ENCODE data around the gene MCTP1. TPM values are rescaled to one million over a fixed set of nuclear protein-coding genes. Genes with fewer than 3 reads are reported as not detected.

MCTP1 gene
- total and polyA plus RNA-seq, 2 of the 13 experiments (the other 11 are each of a cell fraction or from before 2014, with no cell fraction given): 0.15 to 0.48 TPM

- BruUV-seq (replicated peaks): no TSS peak
- in situ Hi-C loops (cut with HindIII; ENCODE audit: extremely low pct_ligation_motif_present, low pct_unique_long_range_greater_than_20kb) (no loop called here), intact Hi-C loops (cut with micrococcal nuclease; ENCODE audit: unreplicated experiment) (no loop called here)
- POLR2A ChIA-PET: no interaction called here
- Histone ChIP-seq H3K27me3 (ENCODE audit: control insufficient read depth in 1 of 2, insufficient read depth in 2 of 2, low read length in 2 of 2) (no peaks in the 10 kb centered on the region), H3K4me2 (ENCODE audit: low read depth, low read length) (no peak overlapping the region), H3K4me1 (ENCODE audit: insufficient read depth, low read length) (no peaks in the 10 kb centered on the region), H3K79me2 (ENCODE audit: insufficient read depth, low read length) (no peaks in the 10 kb centered on the region), H3K4me3 (replicated peaks in 1 of 3; ENCODE audit: insufficient read depth in 1 of 3, low read depth in 2 of 3, low read length in 3 of 3) (no peak overlapping the region), H4K20me1 (ENCODE audit: insufficient read depth, low read length) (no peaks in the 10 kb centered on the region), H3K36me3 (replicated peaks in 1 of 2; ENCODE audit: control insufficient read depth in 1 of 2, insufficient read depth in 2 of 2, low read length in 2 of 2) (no peaks in the 10 kb centered on the region), H3K9me3 (ENCODE audit: low read length) (no peaks in the 10 kb centered on the region), H2AFZ (ENCODE audit: low read length) (no peak overlapping the region), H3K27ac (ENCODE audit: extremely low read length, insufficient read depth, low read length) (no peak overlapping the region), H3K9ac (ENCODE audit: insufficient read depth, low read depth, low read length) (no peak overlapping the region)
- FAIRE-seq (no peak), DNase-seq (ENCODE audit: low spot score) (no peak), ATAC-seq (no peak)
- TF ChIP-seq PLRG1 (conservative IDR thresholded peaks at IDR 0.05): no peak
- no peak for TF ChIP-seq ZNF350 (CRISPR knock-in tag; IDR thresholded peaks at IDR 0.05; ENCODE audit: borderline replicate concordance, low read depth)
- no peak for TF ChIP-seq DNMT1 (CRISPR knock-in tag; IDR thresholded peaks at IDR 0.05)
- TF ChIP-seq ZNF891 (CRISPR knock-in tag; IDR thresholded peaks at IDR 0.05): no peak
- TF ChIP-seq PHF8 (CRISPR knock-in tag; IDR thresholded peaks at IDR 0.05): no peak
- no peak for TF ChIP-seq GATAD1 (CRISPR knock-in tag; IDR thresholded peaks at IDR 0.05)
- TF ChIP-seq ZBTB34 (CRISPR knock-in tag; IDR thresholded peaks at IDR 0.05): no peak
- TF ChIP-seq HHEX (CRISPR knock-in tag; IDR thresholded peaks at IDR 0.05): no peak
- TF ChIP-seq ZSCAN31 (CRISPR knock-in tag; IDR thresholded peaks at IDR 0.05; ENCODE audit: low read depth): no peak
- no peak for TF ChIP-seq ZBTB21 (CRISPR knock-in tag; IDR thresholded peaks at IDR 0.05)
- TF ChIP-seq ZNF224 (CRISPR knock-in tag; IDR thresholded peaks at IDR 0.05): no peak
- no peak for TF ChIP-seq FOXO1 (CRISPR knock-in tag; IDR thresholded peaks at IDR 0.05)
- TF ChIP-seq SAFB2 (CRISPR knock-in tag; IDR thresholded peaks at IDR 0.05; ENCODE audit: borderline replicate concordance, low read depth): no peak
- TF ChIP-seq KLF11 (CRISPR knock-in tag; IDR thresholded peaks at IDR 0.05): no peak
- TF ChIP-seq ZNF451 (CRISPR knock-in tag; IDR thresholded peaks at IDR 0.05): no peak
- no peak for TF ChIP-seq U2AF1 (optimal IDR thresholded peaks at IDR 0.05; ENCODE audit: low read depth, low read length)
- TF ChIP-seq NCOA5 (CRISPR knock-in tag; IDR thresholded peaks at IDR 0.05): no peak
- no peak for TF ChIP-seq AFF4 (CRISPR knock-in tag; IDR thresholded peaks at IDR 0.05)
- 32% methylated on average over 4 of the region's 4 CpGs for WGBS (ENCODE audit: low lambda C conversion rate)
- CTCF ChIA-PET (ENCODE audit: low intra/inter-chr PET ratio, low total read pairs): no interaction called here
Measured at GRCh38 chr5:94750681-94751080, 534.2 kb downstream of the MCTP1 start.
